ENCODE measurements around the gene CHMP4A. TPM values are rescaled to one million over a fixed set of nuclear protein-coding genes. Genes with fewer than 3 reads are reported as not detected.

CHMP4A gene
- total RNA-seq, 1 donor from 2014 or later = 32.2 TPM

DNA sequence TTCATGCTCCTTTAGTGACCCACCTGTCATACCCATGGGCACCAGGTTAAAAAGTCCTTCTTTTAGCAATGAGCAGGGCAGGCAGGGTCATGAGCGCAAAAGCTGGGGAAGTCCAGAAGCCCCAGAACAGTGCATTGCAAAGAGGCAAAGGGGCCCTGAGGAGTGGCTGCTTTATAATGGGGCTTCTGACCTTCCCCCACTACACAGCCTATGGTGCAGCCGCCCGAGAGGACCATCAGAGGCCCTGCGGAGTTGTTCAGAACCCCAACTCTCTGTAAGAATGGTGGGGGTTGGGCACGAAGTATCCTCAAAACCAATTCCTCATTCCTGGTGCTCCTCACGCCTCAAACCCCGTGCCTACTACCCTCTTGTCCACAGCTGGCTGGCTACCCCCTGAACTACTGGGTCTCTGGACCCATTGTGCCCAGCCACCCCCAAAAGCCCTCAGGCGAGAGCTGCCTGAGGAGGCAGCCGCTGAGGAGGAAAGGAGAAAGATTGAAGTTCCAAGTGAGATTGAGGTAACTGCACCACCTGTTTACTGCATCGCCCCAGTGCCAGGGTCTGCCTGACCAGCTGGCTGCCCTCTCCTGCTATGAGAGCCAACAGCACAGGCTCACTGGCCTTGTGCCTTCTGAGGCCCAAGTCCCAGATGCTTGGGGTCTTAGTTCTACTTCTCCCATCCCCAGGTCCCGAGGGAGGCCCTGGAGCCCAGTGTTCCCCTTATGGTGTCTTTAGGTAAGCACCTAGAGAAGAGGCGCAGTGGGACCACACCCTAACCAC lies 34.7 kb downstream of the CHMP4A start:
- Mint-ChIP-seq H3K27ac (ENCODE audit: unreplicated experiment) (peak overlapping the region; percentile 34), H3K9me3 (ENCODE audit: unreplicated experiment) (no peaks in the 10 kb centered on the region), H3K4me3 (ENCODE audit: unreplicated experiment) (no peak overlapping the region), H3K4me1 (ENCODE audit: low read depth, unreplicated experiment) (peaks cover 7% of the 10 kb centered on the region), H3K36me3 (ENCODE audit: low read depth, unreplicated experiment) (peaks cover 20% of the 10 kb centered on the region), H3K27me3 (ENCODE audit: low read depth, unreplicated experiment) (no peaks in the 10 kb centered on the region)
- Histone ChIP-seq H3K9me3 (ENCODE audit: insufficient read depth, low read depth, low read length) (no peaks in the 10 kb centered on the region), H3K4me3 (ENCODE audit: insufficient read depth, low read depth, low read length) (no peak overlapping the region), H3K27ac (ENCODE audit: low read depth, low read length) (no peak overlapping the region), H3K4me1 (ENCODE audit: insufficient read depth, low read length) (peaks cover 5% of the 10 kb centered on the region), H2AFZ (ENCODE audit: low read depth, low read length) (no peak overlapping the region), H4K20me1 (ENCODE audit: insufficient read depth, low read length) (peaks cover 35% of the 10 kb centered on the region), H3K4me2 (ENCODE audit: low read length) (no peak overlapping the region), H3K79me2 (ENCODE audit: insufficient read depth, low read length) (no peaks in the 10 kb centered on the region), H3K36me3 (ENCODE audit: insufficient read depth, low read length) (peaks cover 21% of the 10 kb centered on the region), H3K9ac (ENCODE audit: low read length) (no peak overlapping the region), H3K27me3 (ENCODE audit: insufficient read depth, low read length) (no peaks in the 10 kb centered on the region)
- no peak for FAIRE-seq
- no peak for TF ChIP-seq CTCF (IDR thresholded peaks at IDR 0.05; ENCODE audit: insufficient read depth, low read depth, low read length)
- TF ChIP-seq EZH2 (IDR thresholded peaks at IDR 0.05; ENCODE audit: insufficient read depth, low read length) = no peak
- DNase-seq (ENCODE audit: low read depth) = no peak

- no peaks in the 10 kb centered on the region for H3K9me3 Mint-ChIP-seq (ENCODE audit: unreplicated experiment)
- FAIRE-seq = no peak
- no peak overlapping the region for H3K27ac Mint-ChIP-seq (ENCODE audit: unreplicated experiment)
- H3K36me3 Mint-ChIP-seq (ENCODE audit: low read depth, unreplicated experiment) = peaks cover 24% of the 10 kb centered on the region
- Histone ChIP-seq H2AFZ (ENCODE audit: low read depth, low read length) (no peak overlapping the region), H3K36me3 (ENCODE audit: insufficient read depth, low read length) (peaks cover 18% of the 10 kb centered on the region), H3K79me2 (ENCODE audit: insufficient read depth, low read length) (no peaks in the 10 kb centered on the region), H3K9me3 (ENCODE audit: insufficient read depth, low read depth, low read length) (no peaks in the 10 kb centered on the region), H3K27ac (ENCODE audit: low read depth, low read length) (no peak overlapping the region), H3K9ac (ENCODE audit: low read length) (no peak overlapping the region), H3K4me1 (ENCODE audit: insufficient read depth, low read length) (peaks cover 5% of the 10 kb centered on the region), H3K27me3 (ENCODE audit: insufficient read depth, low read length) (no peaks in the 10 kb centered on the region), H3K4me2 (ENCODE audit: low read length) (no peak overlapping the region), H3K4me3 (ENCODE audit: insufficient read depth, low read depth, low read length) (no peak overlapping the region), H4K20me1 (ENCODE audit: insufficient read depth, low read length) (peaks cover 35% of the 10 kb centered on the region)
- H3K4me3 Mint-ChIP-seq (ENCODE audit: unreplicated experiment) = no peak overlapping the region
- H3K4me1 Mint-ChIP-seq (ENCODE audit: low read depth, unreplicated experiment) = peaks cover 7% of the 10 kb centered on the region
- no peak for DNase-seq (ENCODE audit: low read depth)
- no peaks in the 10 kb centered on the region for H3K27me3 Mint-ChIP-seq (ENCODE audit: low read depth, unreplicated experiment)
- TF ChIP-seq CTCF (IDR thresholded peaks at IDR 0.05; ENCODE audit: insufficient read depth, low read depth, low read length) (no peak), EZH2 (IDR thresholded peaks at IDR 0.05; ENCODE audit: insufficient read depth, low read length) (no peak)
These were observed 35.4 kb downstream of the CHMP4A start for GRCh38 chr14:24177891-24178290.

All from astrocyte (in vitro differentiated cells and primary cell).